GM12872 (cell line): ENCODE measurements around the gene PLPP2.

ENCODE experiments used
- CTCF ChIP-seq: IDR thresholded peaks from 3 replicates; pipeline ENCODE4 v1.5.1; 2011; ENCODE audit warnings: low read depth, mild to moderate bottlenecking, low read length, moderate library complexity; ENCODE audit not compliant: insufficient read depth

PLPP2 gene

GRCh38 chr19:334296-335071, 43.3 kb upstream of the PLPP2 start:
- TF ChIP-seq CTCF = no peak

GRCh38 chr19:330503-330902, 39.3 kb upstream of the PLPP2 start:
- TF ChIP-seq CTCF = no peak

GRCh38 chr19:329876-330275, 38.7 kb upstream of the PLPP2 start:
- no peak for TF ChIP-seq CTCF

GRCh38 chr19:328025-328505, 36.9 kb upstream of the PLPP2 start:
- no peak for TF ChIP-seq CTCF

- no peak for TF ChIP-seq CTCF
Measured at GRCh38 chr19:327291-328024, 36.3 kb upstream of the PLPP2 start.

GRCh38 chr19:326871-327270, 35.7 kb upstream of the PLPP2 start:
- no peak for TF ChIP-seq CTCF

- no peak for TF ChIP-seq CTCF
Measured at GRCh38 chr19:325937-326565, 34.8 kb upstream of the PLPP2 start.
